Mesodermal cell (in vitro differentiated cells): ENCODE results near the gene DRD2.

Experiments
- H3K27ac ChIP-seq: 2 replicates; pipeline ENCODE4 v1.7.0; 2013; ENCODE audit warnings: mild to moderate bottlenecking, low read depth, low read length, moderate library complexity; ENCODE audit not compliant: severe bottlenecking
- H3K36me3 ChIP-seq: 2 replicates; pipeline ENCODE4 v1.7.1; 2013; ENCODE audit warnings: mild to moderate bottlenecking, low read length, moderate library complexity; ENCODE audit not compliant: control insufficient read depth, insufficient read depth
- H3K4me1 ChIP-seq: one replicate; pipeline ENCODE4 v1.7.1; 2013; ENCODE audit warnings: mild to moderate bottlenecking, low read length; ENCODE audit not compliant: insufficient read depth, control insufficient read depth, poor library complexity, severe bottlenecking
- H3K4me3 ChIP-seq: 2 replicates; pipeline ENCODE4 v1.7.0; 2013; ENCODE audit warnings: low read length, control low read depth, mild to moderate bottlenecking; ENCODE audit not compliant: insufficient read depth, poor library complexity, severe bottlenecking; ENCODE audit errors: extremely low read depth
- H3K9me3 ChIP-seq: 2 replicates; pipeline ENCODE4 v1.7.1; 2013; ENCODE audit warnings: mild to moderate bottlenecking, low read length, moderate library complexity; ENCODE audit not compliant: control insufficient read depth
- WGBS, 2 experiments: methylation state at CpG; one replicate each; pipeline ENCODE4 v1.1.5; 2013; ENCODE audit warnings: missing lambda C conversion rate in 2 of 2; ENCODE audit not compliant: insufficient coverage in 2 of 2; 5-methylcytosine and 5-hydroxymethylcytosine counted together

DRD2 gene

GRCh38 chr11:113505541-113506375 lies 30.6 kb upstream of the DRD2 start:
- H3K27ac ChIP-seq = peak overlapping the region; percentile 75
- H3K36me3 ChIP-seq = no peaks in the 10 kb centered on the region
- WGBS, 2 experiments = 52 to 70% methylated on average over 9 to 11 of the region's 12 CpGs
- H3K4me1 ChIP-seq = peaks cover 8% of the 10 kb centered on the region
- no peak overlapping the region for H3K4me3 ChIP-seq
- H3K9me3 ChIP-seq = no peaks in the 10 kb centered on the region

- Histone ChIP-seq H3K4me3 (no peak overlapping the region), H3K27ac (peak overlapping the region; percentile 75)
- WGBS, 2 experiments = 83 to 90% methylated on average over 2 to 3 of the region's 3 CpGs
Observed at GRCh38 chr11:113505046-113505445, 29.8 kb upstream of the DRD2 start.

GRCh38 chr11:113504586-113504985 lies 29.4 kb upstream of the DRD2 start:
- 89 to 100% methylated on average over 2 of the region's 4 CpGs for WGBS, 2 experiments
- no peak overlapping the region for H3K4me3 ChIP-seq
- H3K27ac ChIP-seq = no peak overlapping the region
- no peaks in the 10 kb centered on the region for H3K9me3 ChIP-seq
- H3K36me3 ChIP-seq = no peaks in the 10 kb centered on the region
- peaks cover 5% of the 10 kb centered on the region for H3K4me1 ChIP-seq

More at GRCh38 chr11:113505046-113505445, 29.8 kb upstream of the DRD2 start:
- Histone ChIP-seq H3K4me1 (peaks cover 8% of the 10 kb centered on the region), H3K9me3 (no peaks in the 10 kb centered on the region), H3K36me3 (no peaks in the 10 kb centered on the region)

- no peaks in the 10 kb centered on the region for H3K9me3 ChIP-seq
- no peak overlapping the region for H3K27ac ChIP-seq
- peaks cover 3% of the 10 kb centered on the region for H3K4me1 ChIP-seq
- H3K4me3 ChIP-seq = no peak overlapping the region
- no peaks in the 10 kb centered on the region for H3K36me3 ChIP-seq
- 88 to 96% methylated on average over 1 to 3 of the region's 3 CpGs for WGBS, 2 experiments
Observed at GRCh38 chr11:113504071-113504470, 28.9 kb upstream of the DRD2 start.

- no peaks in the 10 kb centered on the region for H3K4me1 ChIP-seq
- no peaks in the 10 kb centered on the region for H3K36me3 ChIP-seq
- H3K27ac ChIP-seq = no peak overlapping the region
- H3K9me3 ChIP-seq = no peaks in the 10 kb centered on the region
- no peak overlapping the region for H3K4me3 ChIP-seq
- WGBS, 2 experiments = 100% methylated on average over 1 of the region's 4 CpGs; no CpG with 5 or more reads in 1 of the 2 experiments
Observed at GRCh38 chr11:113497066-113497910, 22.1 kb upstream of the DRD2 start.

GRCh38 chr11:113496026-113496651 lies 20.9 kb upstream of the DRD2 start:
- no peak overlapping the region for H3K4me3 ChIP-seq
- no peaks in the 10 kb centered on the region for H3K36me3 ChIP-seq
- no peak overlapping the region for H3K27ac ChIP-seq
- H3K4me1 ChIP-seq = no peaks in the 10 kb centered on the region
- no peaks in the 10 kb centered on the region for H3K9me3 ChIP-seq
- WGBS, 2 experiments = 74% methylated on average over 2 to 3 of the region's 3 CpGs

- no peak overlapping the region for H3K4me3 ChIP-seq
- no peaks in the 10 kb centered on the region for H3K36me3 ChIP-seq
- no peaks in the 10 kb centered on the region for H3K4me1 ChIP-seq
- no peak overlapping the region for H3K27ac ChIP-seq
- no peaks in the 10 kb centered on the region for H3K9me3 ChIP-seq
- WGBS, 2 experiments = 67 to 97% methylated on average over 2 to 3 of the region's 6 CpGs
Observed at GRCh38 chr11:113494021-113494420, 18.8 kb upstream of the DRD2 start.

GRCh38 chr11:113493206-113493605 lies 18.0 kb upstream of the DRD2 start:
- no peaks in the 10 kb centered on the region for H3K36me3 ChIP-seq
- H3K27ac ChIP-seq = no peak overlapping the region
- H3K4me3 ChIP-seq = no peak overlapping the region
- no peaks in the 10 kb centered on the region for H3K9me3 ChIP-seq
- H3K4me1 ChIP-seq = no peaks in the 10 kb centered on the region
- whole genome bisulfite sequencing, 2 experiments = 71 to 83% methylated on average over 1 to 2 of the region's 2 CpGs

GRCh38 chr11:113488931-113489351 lies 13.7 kb upstream of the DRD2 start:
- H3K4me1 ChIP-seq = no peaks in the 10 kb centered on the region
- no peak overlapping the region for H3K4me3 ChIP-seq
- H3K9me3 ChIP-seq = no peaks in the 10 kb centered on the region
- no peaks in the 10 kb centered on the region for H3K36me3 ChIP-seq
- H3K27ac ChIP-seq = no peak overlapping the region

- Histone ChIP-seq H3K4me3 (no peak overlapping the region), H3K9me3 (no peaks in the 10 kb centered on the region), H3K27ac (no peak overlapping the region), H3K4me1 (no peaks in the 10 kb centered on the region), H3K36me3 (no peaks in the 10 kb centered on the region)
- 80 to 93% methylated on average over 4 of the region's 4 CpGs for WGBS, 2 experiments
Observed at GRCh38 chr11:113487622-113488021, 12.4 kb upstream of the DRD2 start.
